SK-N-SH (cell line): ENCODE data around the gene ASCC3. TPM values are rescaled to one million over a fixed set of nuclear protein-coding genes. Genes with fewer than 3 reads are reported as not detected.

Experiments used
- CTCF ChIA-PET: fragments of 300-600, 350-600 bp; formaldehyde crosslinking; extraction: SDS; loops from one replicate; lab custom pipeline; 2021; lab: Yijun Ruan, JAX
- POLR2A ChIA-PET: fragments of 350-600 bp; sonication (Branson Sonifier 250); formaldehyde crosslinking; extraction: SDS; loops from one replicate; lab custom pipeline; 2020; ENCODE audit warnings: antibody characterized with exemption, inconsistent platforms; lab: Yijun Ruan, JAX
- DNase-seq: peaks from one replicate; pipeline ENCODE4 v3.0.0; 2012
- H2AFZ ChIP-seq: fragments of 200-600 bp; sonication (generic); 2 replicates; pipeline ENCODE4 v1.8.1; 2016; ENCODE audit warnings: antibody characterized with exemption, mild to moderate bottlenecking, low read depth
- H3F3A ChIP-seq: fragments of 200-600 bp; sonication (generic); replicated peaks from 2 replicates; pipeline ENCODE3; 2016; ENCODE audit warnings: antibody characterized with exemption, mild to moderate bottlenecking; ENCODE audit not compliant: insufficient read depth
- H3K27ac ChIP-seq, 2 experiments: fragments of 200-500 bp in 1 of 2; fragments of 200-600 bp in 1 of 2; sonication (Bioruptor generic) in 1 of 2; sonication (generic), shearing (Covaris generic) in 1 of 2; 2 replicates each; pipeline versions ENCODE4 v1.5.1 to v1.6.1; 2014 to 2016; ENCODE audit warnings: low read depth in 2 of 2, inconsistent platforms in 1 of 2, low read length in 1 of 2, mild to moderate bottlenecking in 1 of 2, mixed read lengths in 1 of 2
- H3K27me3 ChIP-seq: fragments of 200-600 bp; sonication (generic), shearing (Covaris generic); 2 replicates; pipeline ENCODE4 v1.6.1; 2016; ENCODE audit warnings: mixed run types; ENCODE audit not compliant: insufficient read depth
- H3K36me3 ChIP-seq, 2 experiments: fragments of 200-500 bp in 1 of 2; fragments of 200-600 bp in 1 of 2; sonication (Bioruptor generic) in 1 of 2; sonication (generic) in 1 of 2; replicated peaks in 1 of 2; 2 replicates each; pipeline versions ENCODE3 to v1.5.1; 2014 to 2016; ENCODE audit warnings: low read length in 1 of 2, mild to moderate bottlenecking in 1 of 2; ENCODE audit not compliant: insufficient read depth in 2 of 2, control insufficient read depth in 1 of 2
- H3K4me1 ChIP-seq, 2 experiments: fragments of 200-500 bp in 1 of 2; fragments of 200-600 bp in 1 of 2; sonication (Bioruptor generic) in 1 of 2; sonication (generic), shearing (Covaris generic) in 1 of 2; 2 replicates each; pipeline versions ENCODE4 v1.5.1 to v1.6.1; 2014 to 2016; ENCODE audit warnings: low read depth in 1 of 2, low read length in 1 of 2, mixed run types in 1 of 2; ENCODE audit not compliant: insufficient read depth in 2 of 2, control insufficient read depth in 1 of 2
- H3K4me2 ChIP-seq: fragments of 200-600 bp; sonication (generic), shearing (Covaris generic); 2 replicates; pipeline ENCODE4 v1.6.1; 2017; ENCODE audit warnings: mixed run types
- H3K4me3 ChIP-seq, 2 experiments: fragments of 200-500 bp in 1 of 2; fragments of 200-600 bp in 1 of 2; sonication (Bioruptor generic) in 1 of 2; sonication (generic), shearing (Covaris generic) in 1 of 2; 2 replicates each; pipeline versions ENCODE4 v1.5.1 to v1.8.1; 2014 to 2016; ENCODE audit warnings: low read depth in 2 of 2, inconsistent platforms in 1 of 2, low read length in 1 of 2, mild to moderate bottlenecking in 1 of 2, mixed read lengths in 1 of 2, moderate library complexity in 1 of 2
- H3K79me2 ChIP-seq: fragments of 200-600 bp; sonication (generic); 2 replicates; pipeline ENCODE4 v1.8.1; 2017; ENCODE audit warnings: mild to moderate bottlenecking; ENCODE audit not compliant: insufficient read depth
- H3K9ac ChIP-seq: fragments of 200-600 bp; sonication (generic); 2 replicates; pipeline ENCODE4 v1.6.1; 2017; ENCODE audit warnings: mixed run types
- H3K9me2 ChIP-seq: fragments of 200-600 bp; sonication (generic); 2 replicates; pipeline ENCODE4 v1.6.1; 2017; ENCODE audit warnings: mixed run types
- H3K9me3 ChIP-seq: fragments of 200-600 bp; sonication (generic); 2 replicates; pipeline ENCODE4 v1.6.1; 2017; ENCODE audit warnings: mixed run types, mild to moderate bottlenecking, moderate library complexity
- H4K20me1 ChIP-seq: fragments of 200-600 bp; sonication (generic); 2 replicates; pipeline ENCODE4 v1.6.1; 2017; ENCODE audit warnings: mild to moderate bottlenecking, mixed run types; ENCODE audit not compliant: insufficient read depth
- CHD2 ChIP-seq: fragments of 150-350 bp; IDR thresholded peaks from 2 replicates; pipeline ENCODE4 v1.6.1; 2018; ENCODE audit warnings: low read length; ENCODE audit not compliant: partially characterized antibody
- ELF1 ChIP-seq: IDR thresholded peaks from 2 replicates; pipeline ENCODE4 v1.4.0; 2012
- FOSL2 ChIP-seq: IDR thresholded peaks from 2 replicates; pipeline ENCODE4 v1.4.0; 2012; ENCODE audit warnings: low read depth, mild to moderate bottlenecking, moderate library complexity, borderline replicate concordance
- FOXM1 ChIP-seq: IDR thresholded peaks from 2 replicates; pipeline ENCODE4 v1.4.0; 2012; ENCODE audit warnings: low read depth, mild to moderate bottlenecking
- NFIC ChIP-seq: IDR thresholded peaks from 2 replicates; pipeline ENCODE4 v1.4.0; 2012; ENCODE audit warnings: borderline replicate concordance
- NRF1 ChIP-seq: IDR thresholded peaks from 2 replicates; pipeline ENCODE4 v1.6.1; 2012; ENCODE audit warnings: low read depth, mild to moderate bottlenecking, low read length
- POLR2AphosphoS5 ChIP-seq: IDR thresholded peaks from 2 replicates; pipeline ENCODE4 v1.6.1; 2012; ENCODE audit warnings: low read depth, low read length
- RAD21 ChIP-seq: IDR thresholded peaks from 2 replicates; pipeline ENCODE4 v1.6.1; 2012; ENCODE audit warnings: mild to moderate bottlenecking, low read length
- RCOR1 ChIP-seq: fragments of 150-350 bp; IDR thresholded peaks from 2 replicates; pipeline ENCODE4 v1.6.1; 2017; ENCODE audit warnings: antibody characterized with exemption, low read length
- RFX5 ChIP-seq: IDR thresholded peaks from 2 replicates; pipeline ENCODE4 v1.6.1; 2012; ENCODE audit warnings: mild to moderate bottlenecking, improper control_type of control experiment, low read length
- TCF12 ChIP-seq: IDR thresholded peaks from 2 replicates; pipeline ENCODE4 v1.4.0; 2012
- TEAD4 ChIP-seq: IDR thresholded peaks from 2 replicates; pipeline ENCODE4 v1.4.0; 2012; ENCODE audit warnings: mild to moderate bottlenecking, borderline replicate concordance; ENCODE audit not compliant: insufficient read depth
- WGBS: methylation state at CpG from one replicate; pipeline ENCODE4 v1.1.6; 2017; ENCODE audit warnings: low lambda C conversion rate; 5-methylcytosine and 5-hydroxymethylcytosine counted together
- polyA plus RNA-seq, 3 experiments: library from polyadenylated mRNA; depleted of rRNA; stranded (reverse); fragments of >200 nt; gene quantifications; 2 replicates each; pipeline ENCODE4 v1.2.3, GENCODE V29; 2012
- TF ChIP-seq, protein P1 (sequence below): IDR thresholded peaks from 2 replicates; pipeline ENCODE4 v1.6.1; 2012; ENCODE audit warnings: mild to moderate bottlenecking, low read depth, low read length, moderate library complexity
- TF ChIP-seq, protein P2 (sequence below): IDR thresholded peaks from 2 replicates; pipeline ENCODE4 v1.4.0; 2012; ENCODE audit warnings: low read depth
- TF ChIP-seq, protein P3 (sequence below): fragments of 150-350 bp; IDR thresholded peaks from 2 replicates; pipeline ENCODE4 v1.6.1; 2017; ENCODE audit warnings: antibody characterized with exemption, low read length, low read depth, borderline replicate concordance
- TF ChIP-seq, protein P4 (sequence below): IDR thresholded peaks from 2 replicates; pipeline ENCODE4 v1.4.0; 2012; ENCODE audit warnings: low read depth, borderline replicate concordance

ASCC3 gene
- polyA plus RNA-seq, 1 of the 3 experiments (the other 2 are of a cell fraction) = 17.9 TPM

DNA sequence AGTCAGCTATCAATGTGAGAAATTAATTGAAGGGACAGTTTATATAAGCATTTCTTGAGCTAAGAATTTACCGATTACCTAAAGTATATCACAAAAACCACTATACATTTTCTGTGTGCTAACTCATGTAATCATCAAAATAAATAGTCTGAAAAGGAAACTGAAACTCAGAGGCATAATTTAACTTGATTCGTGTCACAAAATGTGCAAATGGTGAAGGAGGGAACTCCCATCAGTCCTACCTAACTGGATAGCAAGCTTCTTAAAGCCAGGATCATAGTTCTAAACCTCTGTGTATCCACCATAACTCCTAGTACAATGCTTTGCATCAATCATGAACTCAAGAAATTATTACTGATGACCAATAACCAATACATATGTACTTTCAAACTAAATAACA, 91.0 kb downstream of the ASCC3 start:
- no peak overlapping the region for H3K4me2 ChIP-seq
- TF ChIP-seq, protein P1, sequence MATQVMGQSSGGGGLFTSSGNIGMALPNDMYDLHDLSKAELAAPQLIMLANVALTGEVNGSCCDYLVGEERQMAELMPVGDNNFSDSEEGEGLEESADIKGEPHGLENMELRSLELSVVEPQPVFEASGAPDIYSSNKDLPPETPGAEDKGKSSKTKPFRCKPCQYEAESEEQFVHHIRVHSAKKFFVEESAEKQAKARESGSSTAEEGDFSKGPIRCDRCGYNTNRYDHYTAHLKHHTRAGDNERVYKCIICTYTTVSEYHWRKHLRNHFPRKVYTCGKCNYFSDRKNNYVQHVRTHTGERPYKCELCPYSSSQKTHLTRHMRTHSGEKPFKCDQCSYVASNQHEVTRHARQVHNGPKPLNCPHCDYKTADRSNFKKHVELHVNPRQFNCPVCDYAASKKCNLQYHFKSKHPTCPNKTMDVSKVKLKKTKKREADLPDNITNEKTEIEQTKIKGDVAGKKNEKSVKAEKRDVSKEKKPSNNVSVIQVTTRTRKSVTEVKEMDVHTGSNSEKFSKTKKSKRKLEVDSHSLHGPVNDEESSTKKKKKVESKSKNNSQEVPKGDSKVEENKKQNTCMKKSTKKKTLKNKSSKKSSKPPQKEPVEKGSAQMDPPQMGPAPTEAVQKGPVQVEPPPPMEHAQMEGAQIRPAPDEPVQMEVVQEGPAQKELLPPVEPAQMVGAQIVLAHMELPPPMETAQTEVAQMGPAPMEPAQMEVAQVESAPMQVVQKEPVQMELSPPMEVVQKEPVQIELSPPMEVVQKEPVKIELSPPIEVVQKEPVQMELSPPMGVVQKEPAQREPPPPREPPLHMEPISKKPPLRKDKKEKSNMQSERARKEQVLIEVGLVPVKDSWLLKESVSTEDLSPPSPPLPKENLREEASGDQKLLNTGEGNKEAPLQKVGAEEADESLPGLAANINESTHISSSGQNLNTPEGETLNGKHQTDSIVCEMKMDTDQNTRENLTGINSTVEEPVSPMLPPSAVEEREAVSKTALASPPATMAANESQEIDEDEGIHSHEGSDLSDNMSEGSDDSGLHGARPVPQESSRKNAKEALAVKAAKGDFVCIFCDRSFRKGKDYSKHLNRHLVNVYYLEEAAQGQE = no peak
- TF ChIP-seq POLR2AphosphoS5 = no peak
- no peak for TF ChIP-seq ELF1
- no peak for TF ChIP-seq NFIC
- TF ChIP-seq FOSL2 = no peak
- TF ChIP-seq NRF1 = no peak
- TF ChIP-seq TCF12 = no peak
- TF ChIP-seq, protein P2, sequence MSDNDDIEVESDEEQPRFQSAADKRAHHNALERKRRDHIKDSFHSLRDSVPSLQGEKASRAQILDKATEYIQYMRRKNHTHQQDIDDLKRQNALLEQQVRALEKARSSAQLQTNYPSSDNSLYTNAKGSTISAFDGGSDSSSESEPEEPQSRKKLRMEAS = no peak
- TF ChIP-seq, all 33 proteins: peak for 0
- Histone ChIP-seq H3F3A (no peaks in the 10 kb centered on the region), H3K9me2 (no peaks in the 10 kb centered on the region), H3K36me3 (peaks cover 9 to 43% of the 10 kb centered on the region in 2 experiments), H2AFZ (no peak overlapping the region), H3K9me3 (no peaks in the 10 kb centered on the region), H3K79me2 (peaks cover 15% of the 10 kb centered on the region; the same call in 1 of the 2 replicates), H3K27ac (no peak overlapping the region), H4K20me1 (no peaks in the 10 kb centered on the region), H3K27me3 (no peaks in the 10 kb centered on the region), H3K4me3 (no peak overlapping the region), H3K9ac (no peak overlapping the region), H3K4me1 (no peaks in the 10 kb centered on the region; a peak in 1 of 4 replicates)
- 98% methylated on average over 2 of the region's 2 CpGs for WGBS
- POLR2A ChIA-PET = no interaction called here
- CTCF ChIA-PET = no interaction called here
- no peak for DNase-seq

DNA sequence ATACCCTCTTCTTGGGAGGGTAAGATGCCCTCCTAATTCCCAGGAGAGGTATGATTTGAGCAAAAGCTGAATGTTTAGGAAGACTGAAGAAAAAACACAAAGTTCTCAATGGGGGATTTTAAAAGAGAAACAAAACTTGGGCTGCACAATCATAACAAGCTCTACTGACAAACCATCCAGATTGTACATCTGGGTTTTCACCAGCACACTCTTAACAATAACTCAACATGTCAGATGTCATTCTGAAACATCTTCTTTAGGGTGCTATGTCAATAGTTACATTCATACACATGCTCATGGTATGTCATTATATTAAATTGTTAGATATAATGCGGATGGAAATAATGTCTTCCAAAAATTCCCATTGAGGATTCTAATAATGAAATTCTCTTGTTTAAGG, 95.1 kb downstream of the ASCC3 start:
- Histone ChIP-seq H3K4me2 (no peak overlapping the region), H3F3A (no peaks in the 10 kb centered on the region), H3K9ac (no peak overlapping the region), H4K20me1 (no peaks in the 10 kb centered on the region), H3K79me2 (peaks cover 10% of the 10 kb centered on the region; the same call in 1 of the 2 replicates), H3K27me3 (no peaks in the 10 kb centered on the region), H3K9me2 (no peaks in the 10 kb centered on the region), H2AFZ (no peak overlapping the region), H3K4me3 (no peak overlapping the region)
- CTCF ChIA-PET = no interaction called here
- WGBS = 95% methylated on average over 1 of the region's 1 CpG
- no peak for TF ChIP-seq NFIC
- TF ChIP-seq, all 33 proteins: peak for 0
- Histone ChIP-seq H3K4me1 (no peaks in the 10 kb centered on the region), H3K36me3 (peaks cover 8 to 37% of the 10 kb centered on the region in 2 experiments), H3K9me3 (no peaks in the 10 kb centered on the region), H3K27ac (no peak overlapping the region)
- POLR2A ChIA-PET = no interaction called here
- DNase-seq = no peak

DNA sequence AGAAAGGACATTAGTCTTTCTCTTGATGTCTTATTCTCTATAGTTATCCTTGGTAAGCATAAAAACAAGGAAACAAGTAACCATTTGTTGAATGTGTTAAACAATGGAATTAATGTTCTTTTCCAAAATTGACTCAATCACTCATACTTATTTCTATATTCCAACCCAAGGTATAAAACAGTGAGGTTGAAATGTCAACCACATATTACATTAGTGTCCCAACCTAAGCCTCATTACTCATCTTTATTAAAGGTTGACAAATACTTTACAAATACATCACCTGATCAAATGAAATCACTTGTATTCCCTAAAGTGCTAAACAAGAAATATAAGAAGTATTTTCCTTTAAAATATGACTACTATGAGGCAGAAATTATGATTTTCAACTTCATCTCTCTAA, 100.5 kb downstream of the ASCC3 start:
- H3K36me3 ChIP-seq = peaks cover 0 to 27% of the 10 kb centered on the region in 2 experiments
- no peaks in the 10 kb centered on the region for H3K27me3 ChIP-seq
- ChIA-PET POLR2A (no interaction called here), CTCF (no interaction called here)
- H3K9me3 ChIP-seq = no peaks in the 10 kb centered on the region
- H3K79me2 ChIP-seq = no peaks in the 10 kb centered on the region
- H3F3A ChIP-seq = peaks cover 14% of the 10 kb centered on the region
- no peaks in the 10 kb centered on the region for H4K20me1 ChIP-seq
- no peak overlapping the region for H3K4me3 ChIP-seq
- no peaks in the 10 kb centered on the region for H3K9me2 ChIP-seq
- H3K9ac ChIP-seq = no peak overlapping the region
- H2AFZ ChIP-seq = no peak overlapping the region
- no peak for DNase-seq
- H3K4me1 ChIP-seq = peaks cover 0 to 7% of the 10 kb centered on the region in 2 experiments; a peak in 1 of 4 replicates
- H3K27ac ChIP-seq = no peak overlapping the region
- no peak overlapping the region for H3K4me2 ChIP-seq
- TF ChIP-seq, protein P3, sequence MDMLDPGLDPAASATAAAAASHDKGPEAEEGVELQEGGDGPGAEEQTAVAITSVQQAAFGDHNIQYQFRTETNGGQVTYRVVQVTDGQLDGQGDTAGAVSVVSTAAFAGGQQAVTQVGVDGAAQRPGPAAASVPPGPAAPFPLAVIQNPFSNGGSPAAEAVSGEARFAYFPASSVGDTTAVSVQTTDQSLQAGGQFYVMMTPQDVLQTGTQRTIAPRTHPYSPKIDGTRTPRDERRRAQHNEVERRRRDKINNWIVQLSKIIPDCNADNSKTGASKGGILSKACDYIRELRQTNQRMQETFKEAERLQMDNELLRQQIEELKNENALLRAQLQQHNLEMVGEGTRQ = no peak
- TF ChIP-seq RCOR1 (no peak), FOXM1 (no peak), CHD2 (no peak), RAD21 (no peak), TEAD4 (no peak), RFX5 (no peak)
- TF ChIP-seq, protein P4, sequence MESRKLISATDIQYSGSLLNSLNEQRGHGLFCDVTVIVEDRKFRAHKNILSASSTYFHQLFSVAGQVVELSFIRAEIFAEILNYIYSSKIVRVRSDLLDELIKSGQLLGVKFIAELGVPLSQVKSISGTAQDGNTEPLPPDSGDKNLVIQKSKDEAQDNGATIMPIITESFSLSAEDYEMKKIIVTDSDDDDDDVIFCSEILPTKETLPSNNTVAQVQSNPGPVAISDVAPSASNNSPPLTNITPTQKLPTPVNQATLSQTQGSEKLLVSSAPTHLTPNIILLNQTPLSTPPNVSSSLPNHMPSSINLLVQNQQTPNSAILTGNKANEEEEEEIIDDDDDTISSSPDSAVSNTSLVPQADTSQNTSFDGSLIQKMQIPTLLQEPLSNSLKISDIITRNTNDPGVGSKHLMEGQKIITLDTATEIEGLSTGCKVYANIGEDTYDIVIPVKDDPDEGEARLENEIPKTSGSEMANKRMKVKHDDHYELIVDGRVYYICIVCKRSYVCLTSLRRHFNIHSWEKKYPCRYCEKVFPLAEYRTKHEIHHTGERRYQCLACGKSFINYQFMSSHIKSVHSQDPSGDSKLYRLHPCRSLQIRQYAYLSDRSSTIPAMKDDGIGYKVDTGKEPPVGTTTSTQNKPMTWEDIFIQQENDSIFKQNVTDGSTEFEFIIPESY = no peak
